GM21515 (cell line): Measurements from ENCODE around the gene TRIM44.
"Not testable (repeated sequence)": the region's sequence is repeated elsewhere in the genome, so short reads cannot be mapped to it uniquely, and the experiment has no call there.

Experiments used
- ATAC-seq: cut with Tn5 transposase; IDR thresholded peaks from one replicate; pipeline ENCODE4 v1.9.1; 2021; ENCODE audit not compliant: unreplicated experiment

The TRIM44 gene

GRCh38 chr11:35810045-35810645 lies 147.6 kb downstream of the TRIM44 start:
- no peak for ATAC-seq

DNA sequence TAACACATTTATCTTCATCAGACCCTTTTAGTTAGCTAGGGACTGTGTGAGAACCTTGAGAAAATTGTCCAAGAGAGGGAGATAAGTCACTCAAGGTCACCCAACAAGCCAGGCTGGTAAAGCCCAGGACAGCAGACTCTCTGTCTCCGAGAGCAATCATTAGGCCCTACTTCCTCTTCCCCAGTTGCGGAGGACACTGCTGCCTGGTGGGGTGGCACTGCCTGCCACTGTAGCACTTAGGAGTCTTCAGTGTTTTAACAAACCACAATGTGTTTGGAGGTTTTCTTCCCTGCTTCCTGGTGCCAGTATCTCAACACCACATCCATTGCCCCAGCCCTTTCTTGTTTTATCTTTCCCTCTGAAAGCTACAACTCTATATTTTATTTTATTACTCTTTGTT lies 149.2 kb downstream of the TRIM44 start:
- ATAC-seq: no peak

DNA sequence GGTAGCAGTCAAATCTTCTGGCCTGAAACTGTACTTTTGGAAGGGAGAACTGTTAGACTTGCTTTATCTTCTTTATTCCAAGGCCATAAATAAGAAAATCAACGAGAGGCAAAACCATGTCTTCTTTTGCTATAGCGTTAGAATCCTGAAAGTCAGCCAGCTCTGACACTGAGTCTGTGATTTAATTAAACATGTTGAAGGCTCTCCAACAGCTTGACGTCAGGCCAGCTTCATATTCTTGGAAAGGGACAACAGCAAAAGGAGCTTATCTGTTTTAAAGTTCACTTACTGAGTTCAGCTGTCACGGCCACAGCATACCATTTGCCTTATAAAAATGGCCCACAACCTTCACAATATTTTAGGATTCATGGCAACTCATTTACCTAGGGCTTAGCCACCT lies 150.3 kb downstream of the TRIM44 start:
- no peak for ATAC-seq

DNA sequence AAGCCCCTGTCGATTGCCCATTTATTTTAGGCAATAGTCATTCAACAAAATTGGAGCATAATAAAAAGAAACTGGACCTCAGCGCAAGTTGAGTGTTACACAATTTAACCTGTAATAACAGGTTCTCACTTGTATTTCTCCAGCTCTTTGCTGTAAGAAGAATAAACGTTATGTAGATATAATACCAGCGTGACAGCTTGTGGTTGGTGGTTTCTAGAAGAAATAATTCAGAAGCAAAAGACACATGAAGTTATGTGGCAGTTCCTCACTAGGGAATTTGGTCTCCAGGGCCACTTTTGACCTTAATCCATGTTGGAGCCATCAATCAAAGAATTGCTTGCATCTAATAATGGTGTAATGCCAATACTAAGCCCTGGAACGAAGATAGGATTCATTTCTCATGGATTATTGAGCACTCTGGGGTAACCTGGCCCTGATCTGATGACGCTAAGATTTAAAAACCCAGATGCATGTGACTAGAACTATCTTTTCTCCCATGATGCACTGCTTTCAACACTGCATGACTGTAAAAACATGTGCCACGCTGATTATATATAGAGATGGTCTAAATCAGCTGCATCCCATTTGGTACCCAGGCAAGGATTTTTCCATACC lies 151.6 kb downstream of the TRIM44 start:
- no peak for ATAC-seq

DNA sequence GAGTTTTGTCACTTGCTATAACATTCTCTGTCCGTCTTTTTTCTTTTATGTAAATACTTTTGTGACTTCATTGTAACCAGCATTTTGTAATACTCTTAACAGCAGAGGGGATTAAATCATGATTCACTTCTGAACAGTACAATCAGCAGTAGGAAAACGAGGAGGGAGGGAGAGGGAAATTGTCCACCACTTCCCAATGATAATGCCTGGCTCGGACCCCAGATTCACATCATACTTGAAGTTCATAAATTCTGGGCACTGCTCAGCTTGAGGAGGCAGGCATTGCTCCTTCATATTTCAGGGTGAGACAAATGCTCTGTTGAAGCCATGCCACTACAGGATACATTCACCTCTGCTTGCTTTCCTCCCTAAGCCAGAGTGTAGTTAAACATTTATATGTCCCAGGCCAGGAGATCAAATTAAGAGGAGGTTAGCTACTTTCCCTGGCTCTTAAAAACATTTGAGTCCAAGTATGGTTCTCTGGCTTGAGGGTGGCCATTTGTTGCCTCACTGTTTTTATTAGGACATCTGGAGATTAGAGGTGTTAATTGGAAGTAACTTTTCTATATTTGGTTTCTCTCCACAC lies 152.2 kb downstream of the TRIM44 start:
- ATAC-seq: no peak

GRCh38 chr11:35815556-35816315 lies 153.2 kb downstream of the TRIM44 start:
- no peak for ATAC-seq

DNA sequence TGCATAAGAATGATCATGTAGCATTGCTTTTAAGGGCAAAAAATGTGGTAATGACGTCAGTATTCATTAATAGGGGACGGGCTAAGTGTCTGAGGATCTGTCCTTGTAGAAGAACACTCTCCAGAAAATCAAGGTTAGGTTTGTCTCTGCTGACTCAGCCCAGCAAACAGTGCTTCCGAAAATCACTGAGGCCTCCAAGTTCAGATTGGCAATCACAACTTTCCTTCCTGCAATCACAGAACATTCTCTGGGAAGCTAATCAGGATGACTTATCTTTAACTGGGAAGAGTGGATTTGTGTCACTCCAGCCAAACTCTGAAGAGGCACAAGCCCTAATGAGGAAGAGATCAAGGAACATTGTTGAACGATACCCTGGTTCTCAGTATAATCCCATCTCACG lies 158.0 kb downstream of the TRIM44 start:
- no peak for ATAC-seq

GRCh38 chr11:35822815-35823495 lies 160.4 kb downstream of the TRIM44 start:
- no peak for ATAC-seq

GRCh38 chr11:35823742-35824298 lies 161.2 kb downstream of the TRIM44 start:
- no peak for ATAC-seq

- no peak for ATAC-seq
Observed at GRCh38 chr11:35825386-35825785, 162.8 kb downstream of the TRIM44 start.

DNA sequence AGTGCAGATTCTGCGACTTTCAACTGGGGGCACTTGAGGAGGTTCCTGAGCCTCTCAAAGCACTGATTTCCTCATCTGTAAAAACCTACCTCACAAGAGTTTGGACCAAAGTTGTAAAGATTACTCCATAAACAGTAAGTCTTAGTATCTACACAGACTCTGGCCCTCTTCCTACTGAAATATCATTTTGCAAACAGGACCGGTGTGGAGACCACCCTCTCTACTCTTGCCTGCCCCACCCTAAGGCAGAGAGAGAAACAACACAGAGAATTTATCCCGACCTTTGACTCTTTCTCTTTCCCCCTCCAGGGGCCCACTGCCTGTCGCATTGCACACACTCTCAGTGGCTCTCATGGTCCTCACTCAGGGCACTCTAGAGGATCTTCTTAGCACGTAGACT lies 163.4 kb downstream of the TRIM44 start:
- no peak for ATAC-seq

GRCh38 chr11:35826949-35827348 lies 164.4 kb downstream of the TRIM44 start:
- no peak for ATAC-seq

GRCh38 chr11:35836205-35836604 lies 173.6 kb downstream of the TRIM44 start:
- ATAC-seq: no peak

- no peak for ATAC-seq
Observed at GRCh38 chr11:35838071-35838470, 175.5 kb downstream of the TRIM44 start.

DNA sequence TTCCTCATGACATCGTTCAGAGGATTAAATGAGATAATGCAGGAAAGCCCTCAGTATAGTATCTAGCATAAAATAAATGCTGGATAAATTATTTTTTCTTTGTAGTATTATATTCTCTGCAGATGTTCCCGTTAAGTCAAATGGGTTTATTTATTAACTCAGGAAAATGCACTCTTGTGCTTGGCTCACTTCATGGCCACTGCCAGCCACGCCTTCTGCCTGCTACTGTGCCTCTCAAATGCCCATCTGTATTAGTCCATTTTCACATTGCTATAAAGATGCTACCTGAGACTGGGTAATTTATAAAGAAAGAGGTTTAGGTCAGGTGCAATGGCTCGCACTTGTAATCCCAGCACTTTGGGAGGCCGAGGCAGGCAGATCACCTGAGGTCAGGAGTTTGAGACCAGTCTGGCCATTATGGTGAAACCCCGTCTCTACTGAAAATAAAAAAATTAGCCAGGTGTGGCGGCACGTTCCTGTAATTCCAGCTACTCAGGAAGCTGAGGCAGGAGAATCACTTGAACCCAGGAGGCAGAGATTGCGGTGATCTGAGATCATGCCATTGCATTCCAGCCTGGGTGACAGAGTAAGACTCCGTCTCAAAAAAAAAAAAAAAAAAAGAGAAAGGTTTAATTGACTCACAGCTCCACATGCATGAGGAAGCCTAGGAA lies 176.3 kb downstream of the TRIM44 start:
- not testable (repeated sequence) for ATAC-seq

DNA sequence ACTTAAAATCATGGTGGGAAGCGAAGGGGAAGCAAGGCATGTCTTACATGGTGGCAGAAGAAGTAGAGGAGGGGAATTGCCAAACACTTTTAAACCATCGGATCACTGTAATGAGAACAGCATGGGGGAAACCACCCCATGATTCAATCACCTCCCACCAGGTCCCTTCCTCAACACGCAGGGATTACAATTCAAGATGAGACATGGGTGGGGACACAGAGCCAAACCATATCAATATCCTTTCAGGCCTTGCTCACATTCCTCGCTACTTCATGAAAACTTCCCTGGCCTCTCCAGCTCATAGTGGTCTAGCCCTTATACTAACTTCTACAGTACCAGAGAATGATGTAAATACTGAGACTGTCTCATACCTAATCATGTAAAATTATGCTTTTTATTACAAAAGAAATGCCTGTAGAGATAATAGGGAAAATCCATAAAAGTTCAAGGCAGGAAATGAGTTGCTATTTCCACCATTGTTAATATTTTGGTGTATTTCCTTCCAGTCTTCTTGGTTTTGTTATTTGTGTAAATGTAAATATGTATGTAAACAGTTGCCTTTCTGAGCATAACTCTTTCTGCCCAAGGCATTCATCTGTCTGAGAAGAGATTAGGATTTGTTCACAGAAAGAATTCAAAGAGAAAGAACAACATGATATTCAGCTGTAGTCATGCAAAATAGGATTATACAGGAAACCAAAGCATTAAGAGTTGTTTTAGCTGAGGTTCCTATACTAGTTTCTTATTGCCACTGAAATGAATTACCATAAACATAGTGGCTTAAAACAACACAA lies 177.0 kb downstream of the TRIM44 start:
- ATAC-seq: no peak

DNA sequence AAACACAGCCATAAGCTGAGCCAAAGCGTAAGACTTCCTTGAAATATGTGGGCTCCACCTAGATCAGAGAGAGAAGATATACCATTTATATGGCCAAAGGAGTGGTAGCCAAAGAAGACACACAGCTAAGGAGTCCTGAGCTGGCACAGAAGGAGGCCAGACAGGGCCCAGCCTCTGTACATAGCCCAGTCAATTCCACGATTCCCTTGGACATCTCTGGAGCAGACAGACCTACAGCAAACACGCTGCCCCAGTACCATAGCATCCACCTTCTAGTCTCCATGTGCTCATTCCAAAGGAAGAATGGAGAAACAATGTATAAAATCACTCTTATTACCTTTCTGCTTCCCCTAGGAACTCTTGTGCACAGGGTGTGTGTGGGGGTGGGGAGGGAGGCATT lies 179.2 kb downstream of the TRIM44 start:
- ATAC-seq: no peak

GRCh38 chr11:35842958-35843357 lies 180.4 kb downstream of the TRIM44 start:
- no peak for ATAC-seq

- ATAC-seq: no peak
Observed at GRCh38 chr11:35844579-35844978, 182.0 kb downstream of the TRIM44 start.

DNA sequence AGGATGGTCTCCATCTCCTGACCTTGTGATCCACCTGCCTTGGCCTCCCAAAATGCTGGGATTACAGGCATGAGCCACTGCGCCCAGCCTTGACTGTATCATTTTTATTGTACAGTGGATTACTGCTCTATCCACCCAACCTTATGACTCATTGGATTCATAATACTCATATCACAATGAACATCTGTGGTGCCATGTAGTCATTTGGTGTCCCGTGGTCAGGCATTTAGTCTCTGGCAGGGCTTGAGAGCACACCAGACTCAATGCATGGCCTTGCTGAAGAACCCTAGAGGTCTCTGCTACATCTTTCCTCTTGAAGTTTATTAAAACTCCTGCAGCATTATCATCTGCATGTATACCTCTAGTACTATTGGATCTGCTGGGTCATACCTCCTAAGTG lies 183.3 kb downstream of the TRIM44 start:
- ATAC-seq: no peak
